Measurements from ENCODE around the gene CCDC187. TPM values are rescaled to one million over a fixed set of nuclear protein-coding genes. Genes with fewer than 3 reads are reported as not detected.

Gene CCDC187
- polyA plus RNA-seq, 1 donor (not counting 4 experiments of a cell fraction or from before 2014, with no cell fraction given): 0.03 TPM

GRCh38 chr9:136282272-136282861 lies 21.5 kb downstream of the CCDC187 start:
- H3K27me3 ChIP-seq (ENCODE audit: control insufficient read depth, extremely low read depth, insufficient read depth, low read length): peaks cover 42% of the 10 kb centered on the region
- FAIRE-seq: no peak
- H3K4me1 ChIP-seq (ENCODE audit: control insufficient read depth, extremely low read depth, insufficient read depth, low read length): peaks cover 3% of the 10 kb centered on the region
- no peak overlapping the region for H3K4me3 ChIP-seq (ENCODE audit: control insufficient read depth in 2 of 3, extremely low read depth in 1 of 3, insufficient read depth in 2 of 3, low read depth in 1 of 3, low read length in 3 of 3)
- H3K36me3 ChIP-seq (ENCODE audit: control insufficient read depth in 2 of 2, extremely low read depth in 1 of 2, insufficient read depth in 2 of 2, low read length in 2 of 2): no peaks in the 10 kb centered on the region
- H4K20me1 ChIP-seq (ENCODE audit: control insufficient read depth, extremely low read depth, insufficient read depth, low read length): no peaks in the 10 kb centered on the region
- H3K9me3 ChIP-seq (ENCODE audit: control insufficient read depth, low read depth, low read length): no peaks in the 10 kb centered on the region
- H3K9me1 ChIP-seq (ENCODE audit: control insufficient read depth, extremely low read depth, insufficient read depth, low read length): no peaks in the 10 kb centered on the region
- H3K79me2 ChIP-seq (ENCODE audit: control insufficient read depth, insufficient read depth, low read length): no peaks in the 10 kb centered on the region
- DNase-seq (ENCODE audit: low read depth, low spot score): no peak
- no peak overlapping the region for H3K4me2 ChIP-seq (ENCODE audit: control insufficient read depth, extremely low read depth, insufficient read depth, low read depth, low read length)
- TF ChIP-seq EZH2 (IDR thresholded peaks at IDR 0.05; ENCODE audit: low read length) (no peak), CTCF (optimal IDR thresholded peaks at IDR 0.05 in 1 of 3, IDR thresholded peaks at IDR 0.05 in 1 of 3, conservative IDR thresholded peaks at IDR 0.05 in 1 of 3; ENCODE audit: extremely low read depth in 1 of 3, insufficient read depth in 2 of 3, low read length in 3 of 3) (no peak)
- H3K27ac ChIP-seq (ENCODE audit: control insufficient read depth, insufficient read depth, low read length): no peak overlapping the region
- no peak overlapping the region for H2AFZ ChIP-seq (ENCODE audit: control insufficient read depth, low read length)
- dilution Hi-C loops (cut with MboI; ENCODE audit: extremely low pct_ligation_motif_present, low sequenced_read_pairs): no loop called here
- no peak overlapping the region for H3K9ac ChIP-seq (ENCODE audit: control insufficient read depth, extremely low read depth, insufficient read depth, low read length)

GRCh38 chr9:136281421-136282271 lies 22.2 kb downstream of the CCDC187 start:
- Histone ChIP-seq H3K4me2 (ENCODE audit: control insufficient read depth, extremely low read depth, insufficient read depth, low read depth, low read length) (no peak overlapping the region), H3K9ac (ENCODE audit: control insufficient read depth, extremely low read depth, insufficient read depth, low read length) (no peak overlapping the region), H3K36me3 (ENCODE audit: control insufficient read depth in 2 of 2, extremely low read depth in 1 of 2, insufficient read depth in 2 of 2, low read length in 2 of 2) (no peaks in the 10 kb centered on the region), H3K79me2 (ENCODE audit: control insufficient read depth, insufficient read depth, low read length) (no peaks in the 10 kb centered on the region), H3K4me1 (ENCODE audit: control insufficient read depth, extremely low read depth, insufficient read depth, low read length) (peaks cover 3% of the 10 kb centered on the region), H4K20me1 (ENCODE audit: control insufficient read depth, extremely low read depth, insufficient read depth, low read length) (no peaks in the 10 kb centered on the region), H3K4me3 (ENCODE audit: control insufficient read depth in 2 of 3, extremely low read depth in 1 of 3, insufficient read depth in 2 of 3, low read depth in 1 of 3, low read length in 3 of 3) (no peak overlapping the region), H2AFZ (ENCODE audit: control insufficient read depth, low read length) (no peak overlapping the region), H3K9me3 (ENCODE audit: control insufficient read depth, low read depth, low read length) (no peaks in the 10 kb centered on the region), H3K27ac (ENCODE audit: control insufficient read depth, insufficient read depth, low read length) (no peak overlapping the region), H3K9me1 (ENCODE audit: control insufficient read depth, extremely low read depth, insufficient read depth, low read length) (no peaks in the 10 kb centered on the region), H3K27me3 (ENCODE audit: control insufficient read depth, extremely low read depth, insufficient read depth, low read length) (peaks cover 38% of the 10 kb centered on the region)
- no peak for DNase-seq (ENCODE audit: low read depth, low spot score)
- dilution Hi-C loops (cut with MboI; ENCODE audit: extremely low pct_ligation_motif_present, low sequenced_read_pairs): no loop called here
- no peak for FAIRE-seq
- TF ChIP-seq EZH2 (IDR thresholded peaks at IDR 0.05; ENCODE audit: low read length) (no peak), CTCF (optimal IDR thresholded peaks at IDR 0.05 in 1 of 3, IDR thresholded peaks at IDR 0.05 in 1 of 3, conservative IDR thresholded peaks at IDR 0.05 in 1 of 3; ENCODE audit: extremely low read depth in 1 of 3, insufficient read depth in 2 of 3, low read length in 3 of 3) (no peak)
